Gastrocnemius medialis (tissue), 4 donors: ENCODE measurements around the gene ZBTB33. TPM values are rescaled to one million over a fixed set of nuclear protein-coding genes. Genes with fewer than 3 reads are reported as not detected.

Source experiments
- ATAC-seq, 2 donors: fragments of 150-250 bp; one replicate each; pipeline ENCODE4 v1.9.1; 2016
- DNase-seq, 2 donors: peaks; one replicate each; pipeline ENCODE4 v3.0.0-alpha.2; 2019
- H3K27ac ChIP-seq, 4 donors: fragments of 200-600 bp; sonication (generic); 1 replicate in 1 of 4; 2 replicates in 3 of 4; pipeline ENCODE4 v1.5.1; 2016 to 2018; ENCODE audit warnings: mild to moderate bottlenecking in 2 of 4, moderate library complexity in 1 of 4
- H3K27me3 ChIP-seq, 3 donors: fragments of 200-600 bp; sonication (generic) in 2 of 3; 1 replicate in 1 of 3; 2 replicates in 2 of 3; pipeline versions ENCODE4 v1.5.1 to v1.6.0; 2016 to 2019; ENCODE audit warnings: mild to moderate bottlenecking in 1 of 3, moderate library complexity in 1 of 3
- H3K36me3 ChIP-seq, 2 donors: fragments of 200-600 bp; sonication (generic) in 1 of 2; one replicate each; pipeline ENCODE4 v1.5.1; 2017 to 2018
- H3K4me1 ChIP-seq, 2 donors: fragments of 200-600 bp; sonication (generic) in 1 of 2; one replicate each; pipeline ENCODE4 v1.5.1; 2016 to 2017; ENCODE audit warnings: mild to moderate bottlenecking in 2 of 2
- H3K4me3 ChIP-seq, 4 donors: fragments of 200-600 bp; sonication (generic) in 3 of 4; 1 replicate in 1 of 4; 2 replicates in 3 of 4; pipeline ENCODE4 v1.5.1; 2016 to 2019; ENCODE audit warnings: mild to moderate bottlenecking in 2 of 4
- H3K9me3 ChIP-seq, 3 donors: fragments of 200-600 bp; sonication (generic) in 2 of 3; 1 replicate in 1 of 3; 2 replicates in 2 of 3; pipeline ENCODE4 v1.5.1; 2016 to 2019
- CTCF ChIP-seq, 5 experiments: fragments of 450-650 bp in 3 of 5; fragments of 200-600 bp in 2 of 5; sonication (generic) in 2 of 5; IDR thresholded peaks in 4 of 5; conservative IDR thresholded peaks in 1 of 5; 1 replicate in 4 of 5; 2 replicates in 1 of 5; pipeline ENCODE4 v1.5.1; 2016 to 2019; ENCODE audit warnings: antibody characterized with exemption in 5 of 5, mild to moderate bottlenecking in 3 of 5, moderate library complexity in 3 of 5
- POLR2A ChIP-seq, 2 donors: fragments of 450-650 bp; IDR thresholded peaks; one replicate each; pipeline ENCODE4 v1.6.1; 2017; ENCODE audit warnings: antibody characterized with exemption in 2 of 2, mild to moderate bottlenecking in 2 of 2, moderate library complexity in 2 of 2
- in situ Hi-C, 4 donors: fragments of 200-750 bp; cut with MboI; loops; one replicate each; pipeline versions ENCODE4 v1.15.0 to v1.8.0; 2017; ENCODE audit warnings: low sequenced_read_pairs in 4 of 4
- intact Hi-C: fragments of 100-400 bp; cut with DNase I; formaldehyde crosslinking; loops from one replicate; pipeline ENCODE4 v1.15.1; 2023; ENCODE audit warnings: low total_unique reads
- total RNA-seq, 4 donors: library from RNA; depleted of rRNA; stranded (reverse); fragments of >200 nt; gene quantifications; one replicate each; pipeline versions ENCODE4 v1.1.0 to v1.2.3, GENCODE V29; 2016

The ZBTB33 gene
- total RNA-seq, 4 donors from 2014 or later: 9.2 to 12.4 (median 9.8) TPM

GRCh38 chrX:120290107-120290506, 39.5 kb downstream of the ZBTB33 start:
- H3K4me1 ChIP-seq: no peaks in the 10 kb centered on the region
- ATAC-seq (no peak), DNase-seq (no peak)
- H3K4me3 ChIP-seq: no peak overlapping the region
- in situ Hi-C loops: no loop called here
- TF ChIP-seq POLR2A (IDR thresholded peaks at IDR 0.05) (no peak), CTCF (IDR thresholded peaks at IDR 0.05 in 4 of 5, conservative IDR thresholded peaks at IDR 0.05 in 1 of 5) (no peak)
- H3K9me3 ChIP-seq: no peaks in the 10 kb centered on the region
- no peaks in the 10 kb centered on the region for H3K36me3 ChIP-seq
- no peaks in the 10 kb centered on the region for H3K27me3 ChIP-seq
- H3K27ac ChIP-seq: no peak overlapping the region
- intact Hi-C loops: no loop called here

- ATAC-seq: no peak
- Histone ChIP-seq H3K27me3 (no peaks in the 10 kb centered on the region), H3K36me3 (no peaks in the 10 kb centered on the region), H3K9me3 (no peaks in the 10 kb centered on the region), H3K4me1 (no peaks in the 10 kb centered on the region), H3K27ac (no peak overlapping the region), H3K4me3 (no peak overlapping the region)
- intact Hi-C loops: no loop called here
- in situ Hi-C loops: no loop called here
- TF ChIP-seq CTCF (IDR thresholded peaks at IDR 0.05 in 4 of 5, conservative IDR thresholded peaks at IDR 0.05 in 1 of 5) (no peak), POLR2A (IDR thresholded peaks at IDR 0.05) (no peak)
- no peak for DNase-seq
Measured at GRCh38 chrX:120291211-120291610, 40.6 kb downstream of the ZBTB33 start.

- TF ChIP-seq CTCF (IDR thresholded peaks at IDR 0.05 in 4 of 5, conservative IDR thresholded peaks at IDR 0.05 in 1 of 5): no peak
- TF ChIP-seq POLR2A (IDR thresholded peaks at IDR 0.05): no peak
- Histone ChIP-seq H3K9me3 (no peaks in the 10 kb centered on the region), H3K4me3 (no peak overlapping the region), H3K27ac (no peak overlapping the region), H3K27me3 (no peaks in the 10 kb centered on the region), H3K36me3 (no peaks in the 10 kb centered on the region), H3K4me1 (no peaks in the 10 kb centered on the region)
- in situ Hi-C loops (no loop called here), intact Hi-C loops (no loop called here)
- DNase-seq (no peak), ATAC-seq (no peak)
Measured at GRCh38 chrX:120293015-120293414, 42.4 kb downstream of the ZBTB33 start.

- H3K4me1 ChIP-seq: no peaks in the 10 kb centered on the region
- no peak for DNase-seq
- H3K36me3 ChIP-seq: no peaks in the 10 kb centered on the region
- H3K27ac ChIP-seq: no peak overlapping the region
- no peaks in the 10 kb centered on the region for H3K27me3 ChIP-seq
- no peak overlapping the region for H3K4me3 ChIP-seq
- no peaks in the 10 kb centered on the region for H3K9me3 ChIP-seq
- intact Hi-C loops: no loop called here
- no peak for TF ChIP-seq CTCF (IDR thresholded peaks at IDR 0.05 in 4 of 5, conservative IDR thresholded peaks at IDR 0.05 in 1 of 5)
- TF ChIP-seq POLR2A (IDR thresholded peaks at IDR 0.05): no peak
- in situ Hi-C loops: no loop called here
- ATAC-seq: no peak
Measured at GRCh38 chrX:120294651-120295050, 44.0 kb downstream of the ZBTB33 start.

GRCh38 chrX:120297923-120298322, 47.3 kb downstream of the ZBTB33 start:
- Histone ChIP-seq H3K27ac (no peak overlapping the region), H3K4me3 (no peak overlapping the region), H3K4me1 (no peaks in the 10 kb centered on the region), H3K27me3 (no peaks in the 10 kb centered on the region), H3K9me3 (no peaks in the 10 kb centered on the region), H3K36me3 (no peaks in the 10 kb centered on the region)
- no peak for DNase-seq
- TF ChIP-seq CTCF (IDR thresholded peaks at IDR 0.05 in 4 of 5, conservative IDR thresholded peaks at IDR 0.05 in 1 of 5) (no peak), POLR2A (IDR thresholded peaks at IDR 0.05) (no peak)
- in situ Hi-C loops (no loop called here), intact Hi-C loops (no loop called here)
- ATAC-seq: no peak
